SK-N-SH treated with all-trans-retinoic acid at 6 μM for 48 hours (cell line): Measurements from ENCODE around the gene KRT1.

Experiments
- ARNTL ChIP-seq: fragments of 450-650 bp; formaldehyde crosslinking; IDR thresholded peaks from 2 replicates; pipeline ENCODE4 v1.5.0; 2020; ENCODE audit warnings: low read depth, mild to moderate bottlenecking, moderate library complexity, borderline replicate concordance
- CSDC2 ChIP-seq: fragments of 250-450 bp; sonication (Bioruptor Pico); IDR thresholded peaks from 2 replicates; pipeline ENCODE4 v1.5.0; 2020; ENCODE audit warnings: mild to moderate bottlenecking, moderate library complexity
- OSR1 ChIP-seq: fragments of 250-450 bp; sonication (Bioruptor Pico); IDR thresholded peaks from 2 replicates; pipeline ENCODE4 v1.8.0; 2022; ENCODE audit warnings: moderate library complexity, mild to moderate bottlenecking, inconsistent platforms
- ZC3H10 ChIP-seq: fragments of 250-450 bp; sonication (Bioruptor Pico); IDR thresholded peaks from 2 replicates; pipeline ENCODE4 v1.5.1; 2021; ENCODE audit warnings: mild to moderate bottlenecking, moderate library complexity
- ZFP30 ChIP-seq: fragments of 450-650 bp; formaldehyde crosslinking; IDR thresholded peaks from 2 replicates; pipeline ENCODE4 v1.5.0; 2022; ENCODE audit warnings: mild to moderate bottlenecking, moderate library complexity
- ZNF70 ChIP-seq: fragments of 450-650 bp; formaldehyde crosslinking; IDR thresholded peaks from 2 replicates; pipeline ENCODE4 v1.5.0; 2020; ENCODE audit warnings: mild to moderate bottlenecking, moderate library complexity
- TF ChIP-seq, protein P1 (sequence below): fragments of 250-450 bp; sonication (Bioruptor Pico); IDR thresholded peaks from 2 replicates; pipeline ENCODE4 v1.8.0; 2020; ENCODE audit warnings: mild to moderate bottlenecking, moderate library complexity, borderline replicate concordance

DNA sequence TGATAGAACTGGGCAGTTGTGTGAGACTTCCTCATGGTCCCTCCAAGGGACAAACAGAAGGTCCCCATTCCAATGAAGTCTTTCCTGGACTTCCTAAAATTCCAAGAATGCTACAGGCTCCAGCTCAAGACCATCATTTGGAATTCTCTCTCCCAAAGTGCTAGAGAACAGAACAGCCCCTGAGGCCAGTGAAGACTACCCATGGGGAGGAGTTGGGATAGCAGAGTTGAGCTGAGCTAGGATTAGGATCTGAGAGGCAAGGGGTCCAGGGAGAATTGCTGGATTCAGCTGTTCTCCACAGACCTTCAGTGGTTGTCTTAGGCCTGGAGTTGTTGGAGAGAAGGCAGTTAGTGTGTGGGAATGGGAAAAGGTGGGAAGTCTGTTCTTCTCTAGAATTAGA lies 10.8 kb downstream of the KRT1 start:
- TF ChIP-seq OSR1 (CRISPR knock-in tag) (no peak), ARNTL (CRISPR knock-in tag) (no peak), ZFP30 (CRISPR knock-in tag) (no peak), CSDC2 (no peak), ZC3H10 (CRISPR knock-in tag) (no peak), ZNF70 (CRISPR knock-in tag) (no peak)
- TF ChIP-seq, protein P1, sequence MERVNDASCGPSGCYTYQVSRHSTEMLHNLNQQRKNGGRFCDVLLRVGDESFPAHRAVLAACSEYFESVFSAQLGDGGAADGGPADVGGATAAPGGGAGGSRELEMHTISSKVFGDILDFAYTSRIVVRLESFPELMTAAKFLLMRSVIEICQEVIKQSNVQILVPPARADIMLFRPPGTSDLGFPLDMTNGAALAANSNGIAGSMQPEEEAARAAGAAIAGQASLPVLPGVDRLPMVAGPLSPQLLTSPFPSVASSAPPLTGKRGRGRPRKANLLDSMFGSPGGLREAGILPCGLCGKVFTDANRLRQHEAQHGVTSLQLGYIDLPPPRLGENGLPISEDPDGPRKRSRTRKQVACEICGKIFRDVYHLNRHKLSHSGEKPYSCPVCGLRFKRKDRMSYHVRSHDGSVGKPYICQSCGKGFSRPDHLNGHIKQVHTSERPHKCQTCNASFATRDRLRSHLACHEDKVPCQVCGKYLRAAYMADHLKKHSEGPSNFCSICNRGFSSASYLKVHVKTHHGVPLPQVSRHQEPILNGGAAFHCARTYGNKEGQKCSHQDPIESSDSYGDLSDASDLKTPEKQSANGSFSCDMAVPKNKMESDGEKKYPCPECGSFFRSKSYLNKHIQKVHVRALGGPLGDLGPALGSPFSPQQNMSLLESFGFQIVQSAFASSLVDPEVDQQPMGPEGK (CRISPR knock-in tag), result no peak
